MM.1S (cell line): ENCODE data around the gene AEBP1.

Experiments
- EZH2 ChIP-seq: fragments of 300-600 bp; sonication (generic); optimal IDR thresholded peaks from 2 replicates; pipeline ENCODE3; 2017; ENCODE audit warnings: low read depth, mild to moderate bottlenecking, antibody characterized with exemption, low read length, mixed read lengths
- TF ChIP-seq, protein P1 (sequence below): fragments of 300-600 bp; sonication (generic); IDR thresholded peaks from 2 replicates; pipeline ENCODE4 v1.5.1; 2016; ENCODE audit warnings: antibody characterized with exemption, low read length, mixed read lengths

DNA sequence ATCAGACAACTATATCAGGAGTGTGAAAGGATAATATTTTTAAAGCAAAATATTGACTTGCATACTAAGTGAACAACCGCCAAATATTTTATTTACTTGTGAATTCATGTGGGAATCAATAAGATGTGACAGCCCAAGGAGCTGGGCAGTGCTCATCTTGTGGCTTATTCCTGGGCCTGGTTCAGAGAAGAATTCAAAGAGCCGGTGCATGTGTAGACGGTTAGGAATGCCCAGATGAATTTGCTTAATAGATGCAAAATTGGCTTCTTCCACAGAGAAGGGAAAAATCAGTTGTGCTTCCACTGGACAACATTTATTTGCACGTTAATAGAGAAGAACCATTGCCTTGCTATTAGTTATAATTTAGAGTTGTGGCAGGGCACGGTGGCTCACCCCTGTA, 32.6 kb downstream of the AEBP1 start:
- TF ChIP-seq, protein P1, sequence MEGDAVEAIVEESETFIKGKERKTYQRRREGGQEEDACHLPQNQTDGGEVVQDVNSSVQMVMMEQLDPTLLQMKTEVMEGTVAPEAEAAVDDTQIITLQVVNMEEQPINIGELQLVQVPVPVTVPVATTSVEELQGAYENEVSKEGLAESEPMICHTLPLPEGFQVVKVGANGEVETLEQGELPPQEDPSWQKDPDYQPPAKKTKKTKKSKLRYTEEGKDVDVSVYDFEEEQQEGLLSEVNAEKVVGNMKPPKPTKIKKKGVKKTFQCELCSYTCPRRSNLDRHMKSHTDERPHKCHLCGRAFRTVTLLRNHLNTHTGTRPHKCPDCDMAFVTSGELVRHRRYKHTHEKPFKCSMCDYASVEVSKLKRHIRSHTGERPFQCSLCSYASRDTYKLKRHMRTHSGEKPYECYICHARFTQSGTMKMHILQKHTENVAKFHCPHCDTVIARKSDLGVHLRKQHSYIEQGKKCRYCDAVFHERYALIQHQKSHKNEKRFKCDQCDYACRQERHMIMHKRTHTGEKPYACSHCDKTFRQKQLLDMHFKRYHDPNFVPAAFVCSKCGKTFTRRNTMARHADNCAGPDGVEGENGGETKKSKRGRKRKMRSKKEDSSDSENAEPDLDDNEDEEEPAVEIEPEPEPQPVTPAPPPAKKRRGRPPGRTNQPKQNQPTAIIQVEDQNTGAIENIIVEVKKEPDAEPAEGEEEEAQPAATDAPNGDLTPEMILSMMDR, result no peak
- no peak for TF ChIP-seq EZH2
